Sigmoid colon (tissue), 4 donors: ENCODE data around the gene ADCY3.

ENCODE experiments used
- CTCF ChIP-seq, 4 experiments: fragments of 450-650 bp in 3 of 4; fragments of 200-600 bp in 1 of 4; IDR thresholded peaks; one replicate each; pipeline ENCODE4 v1.5.1; 2016 to 2019; ENCODE audit warnings: antibody characterized with exemption in 4 of 4, mild to moderate bottlenecking in 3 of 4, moderate library complexity in 2 of 4
- EP300 ChIP-seq, 4 donors: sonication (generic); formaldehyde crosslinking; IDR thresholded peaks; one replicate each; pipeline ENCODE4 v1.6.1; 2017; ENCODE audit warnings: antibody characterized with exemption in 4 of 4

- TF ChIP-seq CTCF (IDR thresholded peaks at IDR 0.05) (no peak), EP300 (IDR thresholded peaks at IDR 0.05) (no peak)
Measured at GRCh38 chr2:24819442-24820174, 100.4 kb downstream of the ADCY3 start.
